HG03457 (cell line): ENCODE data around the gene CASD1.

Source experiments
- ATAC-seq: cut with Tn5 transposase; IDR thresholded peaks from one replicate; pipeline ENCODE4 v1.9.1; 2021; ENCODE audit warnings: moderate number of reproducible peaks; ENCODE audit not compliant: unreplicated experiment

The CASD1 gene

DNA sequence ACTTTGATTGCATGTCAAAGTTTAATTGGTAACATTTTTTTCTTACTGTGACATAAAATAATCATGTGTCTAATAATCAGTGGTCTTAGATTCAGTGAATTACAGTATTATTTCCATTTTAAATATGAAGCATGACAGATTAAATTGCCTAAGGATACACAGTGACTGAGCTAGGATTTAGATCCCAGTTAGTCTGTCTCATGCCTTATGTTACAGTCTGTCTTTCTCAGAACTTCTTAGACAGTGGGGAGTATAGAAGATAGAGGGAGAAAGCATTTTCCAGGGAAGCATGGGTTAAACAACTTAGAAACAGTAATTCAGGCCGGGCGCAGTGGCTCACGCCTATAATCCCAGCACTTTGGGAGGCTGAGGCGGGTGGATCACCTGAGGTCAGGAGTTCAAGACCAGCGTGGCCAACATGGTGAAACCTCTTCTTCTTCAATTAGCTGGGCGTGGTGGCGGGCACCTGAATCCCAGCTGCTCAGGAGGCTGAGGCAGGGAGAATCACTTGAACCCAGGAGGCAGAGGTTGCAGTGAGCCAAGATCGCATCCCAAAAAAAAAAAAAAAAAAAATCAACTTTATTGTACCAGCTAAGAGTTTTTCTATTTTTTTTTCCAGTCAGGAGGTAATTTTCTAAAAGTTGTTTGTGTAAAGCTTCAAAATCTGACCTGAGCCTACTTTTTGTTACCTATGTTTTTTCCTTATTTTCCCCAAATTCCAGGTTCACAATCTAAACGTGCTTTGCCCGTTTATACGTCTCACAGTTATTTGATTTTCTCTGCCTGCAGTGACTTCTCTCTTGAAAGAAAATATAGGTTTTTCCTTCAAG is 3.3 kb downstream of the CASD1 start:
- ATAC-seq = no peak

GRCh38 chr7:94513565-94513860 is 3.9 kb downstream of the CASD1 start:
- ATAC-seq = no peak

DNA sequence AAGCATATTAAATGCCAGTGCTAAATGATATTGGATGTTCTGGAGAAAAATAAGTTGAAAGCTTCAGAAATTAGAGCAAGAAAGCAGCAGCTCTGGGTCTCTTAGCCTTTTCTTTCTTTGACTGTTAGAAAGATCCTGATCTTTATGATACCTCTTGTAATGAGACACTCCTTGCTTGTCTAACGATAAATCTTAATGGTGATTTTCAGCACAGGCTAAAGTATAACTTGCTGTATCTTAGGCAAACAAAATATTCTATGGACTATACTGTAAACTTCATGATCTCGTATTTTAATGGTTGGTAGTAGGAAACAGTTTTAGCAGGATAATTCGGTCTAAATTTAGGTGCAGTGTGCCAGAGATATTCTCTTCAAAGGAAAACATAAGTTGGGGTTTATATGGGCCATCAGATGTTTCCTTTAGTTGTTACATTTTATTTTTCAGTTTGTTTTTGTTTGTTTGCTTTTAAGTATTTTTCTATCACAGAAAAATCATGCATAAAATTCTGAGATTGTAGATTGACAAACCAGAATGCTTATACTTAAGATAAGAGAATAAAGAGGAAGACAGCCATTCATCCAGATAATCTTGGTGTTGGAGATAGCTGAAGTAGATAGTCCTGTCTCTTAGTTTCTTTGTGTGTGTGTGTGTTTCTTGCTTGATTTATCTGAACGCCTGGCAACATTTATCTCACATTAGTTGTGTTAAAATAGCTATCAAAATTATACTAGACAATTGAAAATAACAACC is 4.7 kb downstream of the CASD1 start:
- ATAC-seq = no peak

- ATAC-seq = no peak
Observed at GRCh38 chr7:94514917-94515316, 5.3 kb downstream of the CASD1 start.

DNA sequence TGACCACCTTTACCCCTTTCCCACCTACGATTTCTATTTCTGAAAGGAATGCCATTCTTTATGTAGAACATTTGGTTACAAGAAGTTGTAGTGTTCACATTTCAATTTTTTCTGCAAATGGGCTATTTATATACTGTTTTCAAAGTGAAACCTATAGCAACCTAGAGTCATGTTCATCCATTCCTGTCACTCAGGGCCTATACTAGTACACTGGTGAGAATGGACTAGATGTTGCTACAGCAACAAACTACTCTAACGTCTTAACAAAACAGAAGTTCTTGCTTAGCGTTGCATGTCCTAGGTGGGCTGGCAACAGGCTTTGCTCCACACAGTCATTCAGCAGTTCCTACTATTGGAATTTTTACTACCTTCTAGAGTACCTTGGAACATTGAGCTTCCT is 16.3 kb downstream of the CASD1 start:
- ATAC-seq = no peak

GRCh38 chr7:94529516-94529915 is 19.9 kb downstream of the CASD1 start:
- no peak for ATAC-seq

GRCh38 chr7:94530109-94530508 is 20.5 kb downstream of the CASD1 start:
- no peak for ATAC-seq

DNA sequence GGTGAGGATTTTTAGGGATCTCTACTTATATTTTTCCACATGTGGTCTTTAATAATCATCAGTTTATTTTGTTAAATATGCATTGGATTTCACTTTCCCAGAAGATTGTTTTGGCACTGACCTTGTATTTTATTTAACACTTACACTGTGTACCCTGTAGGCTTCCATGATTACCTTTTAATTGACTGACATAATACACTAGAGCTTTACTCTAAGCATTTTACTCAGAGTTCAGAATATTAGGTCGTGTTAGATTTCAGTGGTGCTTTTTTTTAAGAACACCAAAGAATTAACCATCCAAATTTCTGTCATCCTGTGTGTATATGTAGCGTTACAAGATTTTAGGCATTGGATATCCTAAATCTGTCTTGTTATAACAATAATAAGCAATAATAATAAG is 23.1 kb downstream of the CASD1 start:
- ATAC-seq = no peak

DNA sequence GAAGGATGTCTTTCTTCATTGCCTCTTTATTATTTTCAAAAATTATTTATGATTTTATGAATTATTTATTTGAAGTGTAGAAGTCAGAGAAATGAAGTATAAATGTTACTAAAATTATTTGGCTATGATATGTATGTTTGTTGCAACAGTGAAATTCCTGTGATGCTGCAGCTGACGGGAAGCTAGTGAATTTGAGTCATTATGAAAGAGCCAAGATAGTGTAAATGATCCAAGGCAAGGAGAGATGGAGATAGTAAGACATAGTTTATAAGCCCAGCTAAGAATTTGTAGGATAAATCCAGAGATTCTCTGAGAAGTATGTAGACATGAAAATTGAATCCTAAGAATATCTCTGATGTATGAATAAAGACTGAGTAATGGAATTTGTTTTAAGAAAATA is 30.8 kb downstream of the CASD1 start:
- no peak for ATAC-seq

DNA sequence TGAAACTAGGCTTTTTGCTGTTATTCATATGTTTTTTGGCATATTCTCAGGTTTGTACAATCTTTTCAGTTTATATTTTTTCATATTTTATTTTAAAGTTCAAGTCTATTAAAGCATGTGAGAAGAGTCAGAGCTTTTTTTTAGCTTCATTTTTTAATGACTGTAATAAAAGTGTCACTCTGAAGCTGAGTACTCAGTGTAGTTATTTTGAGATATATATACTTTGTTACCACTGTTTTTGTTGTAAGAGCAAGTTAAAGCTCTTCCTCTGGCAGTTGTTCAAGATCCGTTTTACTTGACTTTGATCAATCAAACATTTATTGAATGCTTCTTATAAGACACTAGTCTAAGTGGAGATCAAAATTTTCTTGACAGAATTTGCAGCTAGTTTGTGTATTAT is 37.5 kb downstream of the CASD1 start:
- no peak for ATAC-seq

GRCh38 chr7:94556028-94556427 is 46.4 kb downstream of the CASD1 start:
- ATAC-seq = no peak

GRCh38 chr7:94557215-94557614 is 47.6 kb downstream of the CASD1 start:
- ATAC-seq = no peak

- ATAC-seq = no peak
Observed at GRCh38 chr7:94559972-94560371, 50.4 kb downstream of the CASD1 start.

DNA sequence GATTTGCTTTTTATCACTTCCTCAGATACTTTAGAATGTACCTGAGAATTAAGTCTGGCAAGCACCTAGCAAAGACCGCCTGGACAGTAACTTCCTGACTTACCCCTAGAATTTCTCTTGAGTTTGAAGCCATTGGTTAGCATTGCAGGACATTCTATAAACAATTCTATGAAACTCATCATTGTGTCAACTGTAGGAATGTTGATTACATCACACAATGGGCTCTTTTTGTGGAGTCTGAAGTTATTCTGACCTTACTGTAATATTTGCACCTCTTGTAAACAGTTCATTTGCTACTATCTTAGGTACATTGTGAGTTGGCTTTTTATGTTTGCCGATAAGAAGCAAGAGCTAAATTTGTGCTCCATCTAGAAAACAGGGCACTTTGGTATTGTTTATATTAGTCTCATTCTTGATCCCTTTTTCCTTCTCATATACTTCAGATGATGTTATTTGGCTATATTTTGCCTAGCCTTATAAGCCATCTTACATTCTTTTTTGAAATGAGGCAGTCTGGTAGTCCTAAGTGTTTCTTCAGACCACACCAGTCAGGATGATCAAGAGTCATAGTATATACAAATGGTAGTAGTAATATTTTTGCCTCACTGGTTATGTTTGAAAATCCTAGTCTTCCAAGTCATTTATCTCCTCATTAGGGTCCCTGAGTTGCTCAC is 52.4 kb downstream of the CASD1 start:
- no peak for ATAC-seq

DNA sequence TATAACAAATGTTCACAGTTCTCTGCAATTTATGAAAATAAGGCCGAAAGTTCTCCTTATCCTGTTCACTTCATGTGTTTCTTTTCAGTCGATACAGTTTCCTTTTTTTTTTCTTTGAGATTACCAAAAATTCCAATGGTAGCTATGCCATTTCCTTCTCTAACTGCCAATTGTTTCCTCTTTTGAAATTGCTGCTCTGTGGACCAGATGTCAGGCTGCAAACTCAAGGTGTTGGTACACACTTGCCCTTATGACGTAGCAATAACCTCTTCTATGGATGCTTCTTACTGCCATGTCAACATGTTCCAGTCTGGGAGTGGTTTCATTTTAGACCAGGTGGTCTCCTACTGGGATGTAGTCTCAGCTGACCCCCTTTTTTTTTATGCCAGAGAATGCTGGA is 52.9 kb downstream of the CASD1 start:
- ATAC-seq = no peak

- ATAC-seq = no peak
Observed at GRCh38 chr7:94565247-94565894, 55.8 kb downstream of the CASD1 start.

DNA sequence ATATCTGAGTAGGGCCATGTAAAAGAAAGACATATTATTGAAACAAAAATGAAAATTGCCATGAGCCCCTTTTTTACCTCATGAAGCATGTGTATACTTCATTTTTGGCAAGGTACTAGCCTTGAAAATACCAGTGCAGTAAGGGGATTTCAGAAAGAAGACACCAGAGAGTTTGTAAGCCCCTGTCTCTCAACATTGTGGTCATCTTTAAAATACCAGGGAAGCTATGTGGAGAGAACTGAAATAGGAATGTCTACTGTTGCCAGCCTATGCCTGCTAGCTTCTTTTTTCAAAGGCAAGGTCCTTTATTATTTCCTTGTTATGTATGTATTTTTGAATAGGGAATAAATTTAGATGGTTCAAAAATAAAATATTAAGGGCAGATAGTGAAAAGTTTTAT is 57.8 kb downstream of the CASD1 start:
- ATAC-seq = no peak

GRCh38 chr7:94571816-94572215 is 62.2 kb downstream of the CASD1 start:
- ATAC-seq = no peak

GRCh38 chr7:94575646-94576045 is 66.0 kb downstream of the CASD1 start:
- ATAC-seq = no peak

DNA sequence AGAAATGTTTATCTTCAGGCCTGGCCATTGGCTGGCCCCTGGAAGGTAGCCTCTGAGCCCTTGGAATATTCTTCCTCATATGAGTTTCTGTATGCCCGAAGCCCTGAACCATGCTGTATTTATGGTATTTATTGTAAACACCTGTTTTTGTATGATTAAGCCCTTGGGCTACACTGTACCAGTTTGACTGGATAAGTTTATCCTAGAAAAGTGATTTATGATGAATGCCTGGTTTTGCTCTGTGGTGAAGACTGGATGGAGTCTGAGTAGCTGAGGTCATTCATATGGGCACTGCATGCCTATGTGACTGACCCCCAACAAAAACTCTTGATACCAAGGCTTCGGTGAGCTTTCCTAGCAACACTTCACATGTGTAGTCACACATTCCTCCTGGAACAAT is 66.7 kb downstream of the CASD1 start:
- ATAC-seq = no peak

- no peak for ATAC-seq
Observed at GRCh38 chr7:94577357-94577756, 67.7 kb downstream of the CASD1 start.

DNA sequence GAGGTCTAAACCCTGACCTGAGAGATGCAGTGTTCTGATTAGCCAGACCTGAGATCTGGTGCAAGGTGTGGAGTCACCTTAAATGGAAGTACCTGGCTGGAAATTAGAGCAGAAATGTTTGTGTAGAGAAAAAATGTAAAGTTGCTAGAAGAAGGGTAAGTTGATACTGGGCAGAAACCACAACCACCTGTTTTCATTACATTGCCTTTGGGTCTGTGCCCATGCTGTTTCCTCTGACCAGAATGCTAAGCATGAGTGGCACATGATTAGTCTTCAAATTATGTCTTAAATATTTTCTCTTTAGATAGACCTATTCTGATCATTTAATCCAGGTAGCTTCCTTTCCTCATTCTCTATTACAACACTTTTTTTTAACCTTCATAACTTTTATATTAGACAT is 69.0 kb downstream of the CASD1 start:
- no peak for ATAC-seq
